ENCODE data around the gene PLRG1.
"Not testable (repeated sequence)": the region's sequence is repeated elsewhere in the genome, so short reads cannot be mapped to it uniquely, and the experiment has no call there.

The PLRG1 gene

DNA sequence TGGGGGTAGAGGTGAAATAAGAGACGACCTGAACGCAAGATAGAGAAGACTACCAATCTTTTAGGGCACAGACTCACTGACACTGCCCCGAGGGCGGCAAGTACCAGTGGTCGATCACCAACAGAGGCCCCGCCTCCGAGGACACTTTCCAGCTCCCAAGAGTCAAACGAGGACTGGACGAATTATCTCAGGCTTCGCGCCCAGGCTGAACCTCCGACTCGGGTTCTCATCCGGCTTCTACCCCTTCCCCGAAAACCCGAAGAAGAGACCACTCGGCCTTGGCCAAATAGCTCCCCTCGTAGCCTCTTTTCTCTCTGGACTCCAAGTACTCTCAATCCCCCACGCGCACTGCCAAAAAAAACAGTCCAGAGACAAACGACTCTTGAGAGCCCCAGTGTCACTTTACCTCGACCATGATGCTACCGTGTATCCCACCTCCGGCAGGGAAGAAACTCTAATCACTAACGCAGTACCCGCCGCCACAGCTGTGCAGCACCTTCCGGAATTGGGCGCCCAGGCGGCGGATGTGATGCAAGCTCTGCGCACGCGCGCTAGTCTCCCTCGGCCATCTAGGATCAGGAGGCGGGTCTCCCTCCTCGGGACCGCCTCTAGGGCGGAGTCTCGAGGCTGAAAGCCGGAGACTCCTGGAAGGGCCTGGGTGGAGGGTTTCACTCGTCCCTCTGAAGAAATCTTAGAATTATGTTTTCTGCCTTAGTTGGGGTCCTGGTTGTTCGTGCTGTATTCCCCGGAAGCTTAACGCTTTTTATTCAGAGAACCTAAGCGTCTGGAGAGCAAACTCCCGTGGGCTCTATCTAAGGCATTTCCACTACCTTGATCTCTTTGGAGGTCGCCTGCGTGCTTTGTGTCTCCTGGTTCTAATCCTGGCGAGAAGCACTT lies at the start of gene PLRG1:
Gene PLRG1 (minus strand): TSS at position 507 of the 897 bp plus-strand sequence. CDS start 92 bp downstream, at position 415.
- peak; percentile 91 for DNase-seq

DNA sequence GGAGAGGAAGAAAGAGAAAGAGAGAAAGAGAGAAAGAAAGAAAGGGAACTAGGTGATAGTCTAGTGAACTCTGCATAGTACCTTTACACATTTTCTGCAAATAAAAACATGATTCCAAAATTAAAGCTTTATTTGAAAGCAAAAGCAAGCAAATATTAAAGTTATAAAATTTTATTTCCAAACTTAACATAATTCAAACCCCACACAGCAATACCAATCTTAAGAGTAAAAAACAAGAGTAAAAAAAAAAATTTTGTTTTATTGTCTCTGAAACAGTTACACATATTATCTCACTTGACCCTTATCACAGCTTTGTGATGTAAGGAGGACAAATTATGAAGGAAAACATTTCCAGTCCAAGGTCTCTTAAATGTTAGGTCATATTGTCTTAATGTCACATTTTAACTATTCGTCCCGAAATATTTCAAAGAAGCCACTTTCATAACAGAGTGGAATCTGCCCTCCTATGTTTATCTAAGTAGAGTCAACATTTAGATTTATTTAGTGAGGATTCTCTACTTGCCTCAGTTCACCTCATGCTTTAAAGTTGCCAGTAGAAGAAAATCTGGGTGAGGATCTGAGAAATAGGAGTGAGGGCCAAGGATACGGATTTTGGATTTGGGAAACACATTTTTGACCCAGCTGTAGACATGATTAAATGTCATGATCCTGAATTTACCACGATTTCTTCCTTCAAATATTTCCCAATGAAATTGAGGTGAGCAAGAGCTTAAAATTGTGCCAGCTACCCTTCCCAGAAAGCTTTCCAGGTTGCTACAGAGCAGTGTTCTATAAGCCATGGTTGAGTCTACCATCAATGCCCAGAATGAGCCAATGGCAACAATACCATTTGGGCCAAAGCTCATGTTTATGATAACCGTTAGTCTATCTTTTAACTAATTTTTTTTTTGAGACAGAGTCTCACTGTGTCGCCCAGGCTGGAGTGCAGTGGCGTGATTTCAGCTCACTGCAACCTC lies 47.9 kb upstream of the PLRG1 start:
- DNase-seq = no peak

DNA sequence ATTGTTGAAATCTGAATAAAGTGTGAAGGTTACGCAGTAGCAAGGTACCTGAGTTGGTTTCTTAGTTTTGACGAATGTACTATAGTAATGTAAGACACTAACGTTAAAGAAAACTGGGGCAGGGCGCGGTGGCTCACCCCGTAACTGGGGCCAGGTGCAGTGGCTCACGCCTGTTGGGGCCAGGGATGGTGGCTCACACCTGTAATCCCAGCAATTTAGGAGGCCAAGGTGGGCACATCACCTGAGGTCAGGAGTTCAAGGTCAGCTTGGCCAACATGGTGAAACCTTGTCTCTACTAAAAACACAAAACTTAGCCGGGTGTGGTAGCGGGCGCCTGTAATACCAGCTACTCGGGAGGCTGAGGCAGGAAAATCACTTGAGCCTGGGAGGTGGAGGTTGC lies 47.1 kb upstream of the PLRG1 start:
- not testable (repeated sequence) for DNase-seq

DNA sequence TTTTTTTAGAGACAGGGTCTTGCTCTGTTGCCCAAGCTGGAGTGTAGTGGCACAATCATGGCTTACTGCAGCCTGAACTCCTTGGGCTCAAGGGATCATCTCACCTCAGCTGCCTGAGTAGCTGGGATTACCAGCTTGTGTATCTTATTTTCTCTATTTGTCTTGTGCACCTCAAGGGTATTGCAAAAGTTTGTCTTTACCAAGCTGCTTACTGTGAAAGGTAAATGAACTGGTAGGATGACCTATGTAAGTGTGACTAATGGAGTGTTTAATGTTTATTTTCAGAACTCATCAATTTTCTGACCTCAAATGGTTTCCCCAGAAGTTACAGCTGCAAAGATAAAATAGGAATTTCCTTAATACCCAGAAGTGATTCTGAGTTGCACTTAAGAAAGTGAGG lies 45.6 kb upstream of the PLRG1 start:
- DNase-seq = no peak

DNA sequence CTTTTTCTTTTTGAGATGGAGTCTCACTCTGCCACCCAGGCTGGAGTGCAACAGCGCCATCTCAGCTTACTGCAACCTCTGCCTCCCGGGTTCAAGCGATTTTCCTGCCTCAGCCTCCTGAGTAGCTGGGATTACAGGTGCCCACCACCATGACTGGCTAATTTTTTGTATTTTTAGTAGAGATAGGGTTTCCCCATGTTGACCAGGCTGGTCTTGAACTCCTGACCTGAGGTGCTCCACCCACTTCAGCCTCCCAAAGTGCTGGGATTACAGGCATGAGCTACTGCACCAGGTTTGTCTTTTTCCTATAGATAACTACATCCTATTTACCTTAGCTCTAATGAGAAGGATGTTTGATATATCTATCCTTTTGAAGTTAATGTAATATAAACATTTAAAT lies 44.1 kb upstream of the PLRG1 start:
- not testable (repeated sequence) for DNase-seq

DNA sequence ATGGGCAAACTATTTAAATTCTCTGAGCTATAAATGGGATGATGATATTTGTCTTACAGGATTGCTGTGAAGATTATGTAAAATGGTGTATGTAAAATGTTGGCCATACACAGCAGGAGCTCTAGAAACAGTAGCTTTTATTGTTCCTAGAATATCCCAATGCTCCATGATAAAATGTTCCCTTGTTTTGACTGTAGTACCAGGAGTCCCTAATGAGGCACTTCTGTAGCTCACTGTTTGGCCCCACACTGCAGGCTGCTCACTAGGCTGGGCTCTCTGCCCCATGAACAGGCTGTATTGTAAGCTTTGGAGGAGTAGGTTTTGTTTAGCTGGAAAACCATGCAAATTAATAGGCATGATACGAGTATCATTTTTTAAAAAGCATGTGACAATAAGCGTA lies 43.7 kb upstream of the PLRG1 start:
- DNase-seq = peak; percentile 10

DNA sequence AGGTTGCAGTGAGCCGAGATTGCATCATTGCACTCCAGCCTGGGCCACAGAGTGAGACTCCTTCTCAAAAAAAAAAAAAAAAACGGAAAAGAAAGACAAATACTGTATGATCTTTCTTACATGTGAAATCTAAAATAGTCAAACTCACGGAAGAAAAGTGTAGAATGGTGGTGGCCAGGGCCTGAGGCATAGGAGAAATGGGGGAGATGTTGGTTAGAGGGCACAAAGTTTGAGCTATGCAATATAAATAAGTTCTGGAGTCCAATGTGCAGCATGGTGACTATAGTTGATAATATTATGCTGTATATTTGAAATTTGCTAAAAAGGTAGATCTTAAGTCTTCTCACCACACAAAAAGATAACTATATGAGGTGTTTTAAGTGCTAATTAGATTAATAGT lies 41.7 kb upstream of the PLRG1 start:
- DNase-seq = no peak

DNA sequence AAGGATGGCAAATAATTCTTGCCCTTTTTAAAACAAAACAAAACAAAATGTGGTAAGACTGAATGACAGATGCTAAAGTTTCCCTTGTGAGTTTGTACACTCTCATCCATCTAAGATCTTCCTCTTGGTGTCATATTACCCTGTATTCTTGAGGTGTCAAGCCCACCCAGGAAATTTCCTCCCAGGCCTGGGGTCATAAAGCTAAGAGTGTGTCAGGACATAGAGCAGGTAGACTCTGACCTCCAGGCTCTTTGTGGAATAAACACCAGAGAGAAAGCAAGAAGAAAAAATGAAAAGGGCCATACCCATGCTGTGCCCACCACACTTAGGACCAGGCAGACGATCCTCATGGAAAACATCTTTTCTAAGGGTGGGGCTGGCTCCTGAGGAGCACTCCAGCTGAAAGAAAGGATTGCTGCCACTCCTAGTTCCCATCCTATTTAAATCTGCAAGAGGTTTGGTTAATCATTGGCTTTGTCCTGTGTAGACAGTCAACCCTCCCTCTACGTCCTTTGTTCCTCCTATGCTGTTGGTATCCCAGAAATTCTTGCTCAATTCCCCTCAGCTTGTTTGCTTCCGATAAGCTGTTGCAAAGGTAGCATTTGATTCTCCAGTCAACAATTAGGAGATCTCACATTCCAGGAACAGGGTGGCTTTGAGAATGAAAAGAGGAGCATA lies 40.3 kb upstream of the PLRG1 start, which contains the start of gene FGA:
Gene FGA (minus strand): TSS at position 414 of the 678 bp plus-strand sequence. CDS start 55 bp downstream, at position 359.
- no peak for DNase-seq

DNA sequence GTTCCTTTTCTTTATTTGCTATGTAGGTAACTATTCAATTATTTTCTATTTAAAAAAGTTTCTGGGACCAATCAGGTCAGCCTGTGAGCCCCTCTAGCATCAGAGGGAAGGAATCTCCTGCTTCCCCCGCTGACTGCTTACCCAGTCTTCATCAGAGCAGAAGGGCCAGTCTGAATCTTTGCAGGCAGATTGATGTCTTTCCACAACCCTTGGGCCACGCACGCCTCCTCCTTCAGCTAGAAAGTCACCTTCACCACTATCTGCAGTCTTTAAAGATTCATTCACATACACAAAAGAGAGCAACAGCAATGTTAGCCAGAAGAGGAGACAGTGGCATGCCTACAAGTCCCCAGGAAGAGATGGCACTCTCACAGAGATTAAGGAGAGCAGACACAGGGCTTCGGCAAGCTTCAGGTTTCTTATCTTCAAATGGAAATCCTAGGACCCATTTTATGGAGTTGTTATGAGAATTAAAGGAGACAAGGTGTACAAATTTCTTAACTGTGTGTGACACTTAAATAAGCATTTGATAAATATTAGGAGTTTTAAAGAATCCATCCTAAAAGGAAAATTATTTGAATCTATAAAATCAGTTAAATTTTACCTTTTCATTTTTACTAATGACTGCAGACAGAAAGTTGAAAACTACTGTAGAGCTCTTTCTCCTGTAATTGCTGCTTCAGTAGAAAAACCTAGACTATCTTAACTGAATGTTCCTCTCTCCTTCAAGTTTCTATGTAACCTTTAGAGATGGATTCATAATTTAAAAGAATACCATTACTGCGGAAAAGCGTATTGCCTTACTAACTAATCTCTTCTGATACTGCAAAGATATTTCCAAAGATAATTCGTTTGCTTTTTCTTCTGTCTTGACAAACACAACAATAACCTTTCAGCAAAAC lies 39.3 kb upstream of the PLRG1 start:
- no peak for DNase-seq

DNA sequence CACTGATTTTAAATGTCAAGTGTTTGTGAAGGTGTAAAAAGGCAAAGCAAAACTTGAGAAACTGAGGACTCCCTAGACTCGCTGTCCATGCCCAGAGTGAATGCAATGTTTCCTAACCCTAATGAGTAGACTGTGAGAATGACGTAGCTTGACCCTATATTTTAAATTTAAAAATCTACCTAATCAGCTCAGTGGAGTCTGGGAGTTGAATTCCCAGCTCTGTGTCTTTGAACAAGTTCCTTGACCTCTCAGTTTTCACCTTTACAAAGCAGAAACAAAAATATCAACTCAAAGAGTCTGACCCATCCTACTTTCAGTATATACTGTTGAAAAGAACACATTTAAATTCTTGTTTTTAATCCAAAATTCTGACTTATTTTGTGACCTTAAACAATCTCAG lies 38.0 kb upstream of the PLRG1 start:
- no peak for DNase-seq

DNA sequence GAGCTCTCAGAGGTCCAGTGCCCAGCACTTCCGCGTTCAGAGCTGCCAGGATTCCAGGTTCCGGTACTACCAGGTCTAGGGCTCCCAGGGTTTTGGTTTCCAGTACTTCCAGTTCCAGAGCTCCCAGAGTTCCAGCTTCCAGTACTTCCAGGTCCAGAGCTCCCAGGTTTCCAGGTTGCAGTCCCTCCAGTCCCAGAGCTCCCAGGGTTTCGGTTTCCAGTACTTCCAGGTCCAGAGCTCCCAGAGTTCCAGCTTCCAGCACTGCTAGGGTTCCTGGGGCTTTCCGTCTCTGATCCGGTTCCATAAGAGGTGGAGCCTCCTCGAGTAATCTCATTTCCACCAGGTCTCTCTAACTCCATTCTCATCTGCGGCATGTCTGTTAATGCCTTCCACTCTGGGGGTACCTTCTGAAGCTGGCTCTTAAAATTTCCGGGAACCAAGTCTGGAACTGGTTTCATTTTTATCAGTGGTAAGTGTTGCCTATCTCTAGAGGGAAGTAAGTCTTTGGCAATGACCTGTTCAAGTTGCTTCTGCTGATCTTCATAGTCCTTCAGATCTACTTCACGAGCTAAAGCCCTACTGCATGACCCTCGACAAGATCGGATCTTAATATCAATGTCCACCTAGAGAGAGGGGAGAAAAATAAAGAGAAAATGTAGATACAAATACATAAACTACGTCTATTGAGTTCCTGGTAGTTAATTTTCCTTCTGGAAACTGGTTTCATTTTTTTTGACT lies 36.3 kb upstream of the PLRG1 start:
- DNase-seq = no peak

DNA sequence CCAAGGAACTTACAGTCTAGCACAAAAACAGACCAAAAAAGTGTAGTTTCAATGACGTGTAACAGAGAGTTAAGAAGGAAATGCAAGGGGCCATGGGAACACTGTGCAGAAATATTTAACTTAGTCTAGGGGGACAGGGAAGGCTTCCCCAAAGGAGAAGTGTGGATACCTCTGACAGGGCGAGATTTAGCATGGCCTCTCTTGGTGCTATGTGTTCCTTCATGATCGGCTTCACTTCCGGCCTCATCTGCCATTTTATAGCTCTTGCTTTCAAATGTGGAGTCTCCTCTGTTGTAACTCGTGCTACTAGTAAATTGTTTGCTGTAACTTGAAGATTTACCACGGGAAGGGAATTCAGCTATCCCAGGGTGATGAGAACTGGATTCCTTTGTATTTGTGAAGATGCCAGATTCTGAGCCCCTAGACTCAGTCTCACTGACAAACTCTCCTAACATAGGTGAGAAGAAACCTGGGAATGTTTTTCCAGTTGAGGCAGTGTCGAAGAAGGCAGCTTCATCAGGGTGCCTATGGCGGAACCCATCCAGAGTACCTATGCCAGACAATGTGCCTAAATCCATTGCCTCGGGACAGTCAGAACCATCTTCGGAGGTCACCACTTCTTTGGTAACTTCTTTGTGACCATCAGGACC lies 35.3 kb upstream of the PLRG1 start:
- no peak for DNase-seq

DNA sequence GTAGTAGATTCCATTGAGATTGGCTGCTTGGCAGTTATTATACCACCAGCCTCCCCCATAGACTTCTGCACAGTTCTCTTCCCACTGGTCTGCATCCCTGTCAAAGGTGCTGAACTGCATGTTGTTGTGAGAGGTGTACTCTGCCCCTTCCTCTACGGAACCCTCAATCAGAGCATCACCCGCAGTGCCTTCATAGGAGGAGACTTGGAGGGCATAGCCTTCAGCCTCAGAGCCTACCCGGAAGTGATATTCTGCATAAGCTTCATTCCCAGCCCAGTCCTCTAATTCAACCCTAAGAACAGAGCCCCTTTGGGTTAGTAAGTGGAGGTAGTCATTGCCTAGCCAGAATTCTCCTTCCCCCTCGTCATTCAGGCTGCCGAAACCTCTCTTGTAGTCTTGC lies 34.1 kb upstream of the PLRG1 start:
- no peak for DNase-seq

DNA sequence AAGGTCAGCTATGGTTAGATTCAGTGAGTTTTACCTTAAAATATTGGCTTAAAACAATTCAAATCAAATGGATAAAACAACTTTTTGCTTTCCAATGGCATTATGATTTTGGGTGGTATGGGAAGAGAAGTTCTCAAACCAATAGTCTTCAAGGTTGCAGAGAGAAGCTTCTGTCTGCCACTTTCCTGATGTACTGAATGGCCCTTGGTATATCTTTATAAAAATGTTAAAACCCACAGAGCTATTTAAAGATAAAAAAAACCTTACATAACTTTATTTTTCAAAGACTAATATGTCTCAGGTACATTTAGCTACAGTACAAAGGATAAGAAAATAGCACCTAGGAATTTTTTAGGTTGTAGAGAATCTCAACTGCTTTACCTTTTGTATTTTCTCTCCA lies 33.5 kb upstream of the PLRG1 start:
- DNase-seq = no peak

DNA sequence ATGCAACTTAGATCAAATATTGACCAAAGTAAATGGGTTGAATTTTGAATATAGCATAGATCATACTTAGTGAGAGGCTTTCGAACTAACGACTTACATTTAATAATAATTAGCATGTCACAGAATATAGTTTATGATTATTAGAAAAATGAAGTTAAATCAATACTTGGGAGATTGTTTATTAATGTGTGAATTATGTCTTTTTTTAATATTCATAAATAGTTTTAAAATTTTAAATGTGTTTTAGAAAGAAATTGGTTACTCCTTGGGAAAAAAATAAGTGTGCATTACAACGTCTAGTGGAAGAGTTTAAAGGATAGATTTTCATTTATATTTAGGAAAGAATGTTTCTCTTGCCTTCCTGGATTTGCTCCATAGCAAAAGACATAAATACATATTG lies 33.0 kb upstream of the PLRG1 start:
- no peak for DNase-seq

DNA sequence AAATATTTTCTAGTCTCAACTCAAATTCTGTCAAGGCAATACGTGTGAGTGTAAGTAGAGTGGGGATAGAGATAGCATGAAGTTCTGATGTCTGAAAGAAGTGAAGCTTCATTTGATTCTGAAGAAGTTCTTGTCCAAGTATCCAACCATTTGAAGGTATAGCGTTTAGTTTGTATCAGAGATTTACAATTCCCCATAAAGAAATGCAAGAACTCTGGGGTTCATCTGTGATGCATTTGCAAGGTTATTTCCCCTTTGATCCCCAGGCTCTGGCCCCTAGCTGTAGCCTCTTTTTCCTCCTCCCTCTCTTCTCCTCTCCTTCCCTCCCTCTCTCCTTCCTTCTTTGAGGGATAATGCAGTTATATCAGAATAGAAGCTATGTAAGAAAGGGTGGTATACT lies 32.5 kb upstream of the PLRG1 start:
- DNase-seq = no peak

DNA sequence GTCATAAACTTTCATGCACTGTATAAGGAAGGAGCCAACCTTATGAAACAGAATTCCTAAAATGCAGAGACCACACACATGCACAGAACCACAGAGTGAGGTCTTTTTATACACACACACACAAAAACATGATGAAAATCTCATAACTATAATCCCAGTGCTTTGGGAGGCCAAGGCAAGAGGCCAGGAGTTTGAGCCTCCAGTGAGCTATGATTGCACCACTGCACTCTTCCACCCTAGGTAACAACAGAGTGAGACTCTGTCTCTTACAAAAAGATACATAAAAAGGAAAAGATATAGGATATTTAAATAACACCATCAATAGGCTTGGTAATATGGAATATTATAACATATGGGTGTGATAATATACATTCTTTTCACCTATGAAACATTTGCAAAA lies 29.7 kb upstream of the PLRG1 start:
- no peak for DNase-seq

DNA sequence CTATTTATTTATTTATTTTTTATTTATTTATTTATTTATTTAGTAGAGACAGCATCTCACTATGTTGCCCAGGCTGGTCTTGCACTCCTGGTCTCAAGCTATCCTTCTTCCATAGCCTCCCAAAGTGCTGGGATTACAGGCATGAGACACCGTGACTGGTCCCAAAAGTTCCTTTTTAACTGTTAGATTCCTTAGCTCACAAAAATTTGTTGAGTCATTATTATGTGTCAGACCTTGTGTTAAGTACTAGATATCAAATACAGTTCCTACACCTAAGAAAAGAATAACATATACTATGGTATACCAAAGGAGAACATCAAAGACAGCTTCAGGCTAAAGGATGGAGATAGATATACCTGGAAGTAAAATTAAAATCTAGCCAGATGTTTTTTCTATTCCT lies 28.7 kb upstream of the PLRG1 start:
- no peak for DNase-seq

DNA sequence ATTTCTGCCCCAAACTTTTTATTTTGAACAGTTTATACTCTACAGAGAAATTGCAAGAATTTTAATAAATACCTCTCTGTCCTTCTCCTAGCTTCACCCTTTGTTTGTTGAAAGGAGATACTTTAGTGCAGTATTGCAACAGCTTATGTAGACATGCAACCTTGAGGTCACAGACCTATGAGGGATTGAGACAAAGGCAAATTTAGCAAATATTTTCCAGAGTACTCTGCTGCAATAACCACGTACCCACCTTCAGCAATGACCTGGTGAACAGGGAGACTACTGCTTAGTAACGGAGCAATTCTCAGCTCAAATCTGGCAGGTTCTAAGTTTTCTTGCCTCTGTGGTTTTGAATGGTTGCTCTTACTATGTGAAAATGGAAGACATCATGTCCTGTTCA lies 27.1 kb upstream of the PLRG1 start:
- DNase-seq = no peak

DNA sequence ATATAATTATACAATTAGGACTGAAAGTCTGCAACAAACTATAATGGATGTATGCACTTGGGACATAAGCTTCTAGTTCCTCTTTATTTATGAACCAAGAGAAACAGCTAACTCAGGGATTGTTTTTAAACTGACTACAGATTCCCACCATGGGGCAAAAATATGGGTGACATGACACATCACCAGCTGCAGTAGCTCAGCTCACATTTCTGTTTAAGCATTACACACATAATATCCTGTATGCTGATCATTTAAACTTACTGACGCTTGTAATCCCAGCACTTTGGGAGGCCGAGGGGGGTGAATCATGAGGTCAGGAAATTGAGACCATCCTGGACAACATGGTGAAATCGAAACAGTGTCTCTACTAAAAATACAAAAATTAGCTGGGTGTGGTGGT lies 24.1 kb upstream of the PLRG1 start:
- DNase-seq = no peak
